ENCODE results near the gene FOSL2.

Gene FOSL2

DNA sequence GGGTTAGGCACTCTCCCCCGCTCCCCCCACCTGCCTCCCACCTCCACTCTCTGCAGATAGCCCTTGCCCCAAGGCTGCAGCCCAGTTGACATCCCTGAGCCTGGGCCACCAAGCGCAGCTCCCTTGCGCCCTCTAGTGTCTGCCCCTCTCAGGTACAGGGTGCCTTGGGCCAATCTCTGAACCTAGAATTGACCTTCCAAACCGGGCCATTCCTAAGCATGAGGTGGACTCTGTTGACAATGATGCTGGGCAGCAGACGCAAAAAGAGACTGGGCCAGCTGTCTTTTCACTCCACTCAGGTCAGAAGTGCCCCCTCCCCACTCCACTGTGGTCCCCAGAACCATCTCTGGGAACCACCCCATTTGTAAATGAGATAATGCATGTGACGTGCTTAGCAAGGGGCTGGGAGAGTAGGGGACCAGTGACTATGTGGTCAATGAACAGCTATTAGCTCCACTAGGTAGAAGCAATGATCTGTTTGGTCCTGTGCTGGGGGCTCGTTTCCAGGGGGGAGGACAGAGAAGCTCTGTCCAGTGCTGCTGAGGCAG, 60.0 kb downstream of the FOSL2 start:
- TF ChIP-seq, protein P1, sequence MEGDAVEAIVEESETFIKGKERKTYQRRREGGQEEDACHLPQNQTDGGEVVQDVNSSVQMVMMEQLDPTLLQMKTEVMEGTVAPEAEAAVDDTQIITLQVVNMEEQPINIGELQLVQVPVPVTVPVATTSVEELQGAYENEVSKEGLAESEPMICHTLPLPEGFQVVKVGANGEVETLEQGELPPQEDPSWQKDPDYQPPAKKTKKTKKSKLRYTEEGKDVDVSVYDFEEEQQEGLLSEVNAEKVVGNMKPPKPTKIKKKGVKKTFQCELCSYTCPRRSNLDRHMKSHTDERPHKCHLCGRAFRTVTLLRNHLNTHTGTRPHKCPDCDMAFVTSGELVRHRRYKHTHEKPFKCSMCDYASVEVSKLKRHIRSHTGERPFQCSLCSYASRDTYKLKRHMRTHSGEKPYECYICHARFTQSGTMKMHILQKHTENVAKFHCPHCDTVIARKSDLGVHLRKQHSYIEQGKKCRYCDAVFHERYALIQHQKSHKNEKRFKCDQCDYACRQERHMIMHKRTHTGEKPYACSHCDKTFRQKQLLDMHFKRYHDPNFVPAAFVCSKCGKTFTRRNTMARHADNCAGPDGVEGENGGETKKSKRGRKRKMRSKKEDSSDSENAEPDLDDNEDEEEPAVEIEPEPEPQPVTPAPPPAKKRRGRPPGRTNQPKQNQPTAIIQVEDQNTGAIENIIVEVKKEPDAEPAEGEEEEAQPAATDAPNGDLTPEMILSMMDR (IDR thresholded peaks at IDR 0.05; ENCODE audit: extremely low read depth, insufficient read depth, missing control alignments) = peak; percentile 95
- DNase-seq (ENCODE audit: low spot score) = peak; percentile 67
- in situ Hi-C loops (cut with MboI; ENCODE audit: low pct_unique_long_range_greater_than_20kb, low sequenced_read_pairs, unreplicated experiment) = no loop called here

DNA sequence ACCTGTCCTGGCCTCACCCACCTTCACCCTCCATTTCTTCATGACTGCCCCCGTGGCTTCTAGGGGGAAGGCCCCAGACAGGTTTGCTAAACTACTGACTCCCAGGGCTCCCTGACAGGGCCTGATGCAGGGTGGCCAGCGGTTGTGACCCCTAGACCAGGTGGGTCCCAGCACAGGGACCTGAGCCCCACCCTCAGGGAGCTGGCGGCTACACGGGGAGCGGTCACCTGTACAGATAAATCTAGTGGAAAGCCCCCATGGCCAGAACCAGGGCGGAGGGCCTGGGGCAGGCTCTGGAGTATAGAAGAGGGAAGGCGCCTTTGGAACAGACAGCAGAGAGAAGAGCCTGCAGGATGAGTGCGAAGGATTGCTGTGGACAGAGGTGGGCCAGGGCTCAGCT, 60.7 kb downstream of the FOSL2 start:
- in situ Hi-C loops (cut with MboI; ENCODE audit: low pct_unique_long_range_greater_than_20kb, low sequenced_read_pairs, unreplicated experiment) = no loop called here
- TF ChIP-seq, protein P1 (IDR thresholded peaks at IDR 0.05; ENCODE audit: extremely low read depth, insufficient read depth, missing control alignments) = no peak
- no peak for DNase-seq (ENCODE audit: low spot score)

DNA sequence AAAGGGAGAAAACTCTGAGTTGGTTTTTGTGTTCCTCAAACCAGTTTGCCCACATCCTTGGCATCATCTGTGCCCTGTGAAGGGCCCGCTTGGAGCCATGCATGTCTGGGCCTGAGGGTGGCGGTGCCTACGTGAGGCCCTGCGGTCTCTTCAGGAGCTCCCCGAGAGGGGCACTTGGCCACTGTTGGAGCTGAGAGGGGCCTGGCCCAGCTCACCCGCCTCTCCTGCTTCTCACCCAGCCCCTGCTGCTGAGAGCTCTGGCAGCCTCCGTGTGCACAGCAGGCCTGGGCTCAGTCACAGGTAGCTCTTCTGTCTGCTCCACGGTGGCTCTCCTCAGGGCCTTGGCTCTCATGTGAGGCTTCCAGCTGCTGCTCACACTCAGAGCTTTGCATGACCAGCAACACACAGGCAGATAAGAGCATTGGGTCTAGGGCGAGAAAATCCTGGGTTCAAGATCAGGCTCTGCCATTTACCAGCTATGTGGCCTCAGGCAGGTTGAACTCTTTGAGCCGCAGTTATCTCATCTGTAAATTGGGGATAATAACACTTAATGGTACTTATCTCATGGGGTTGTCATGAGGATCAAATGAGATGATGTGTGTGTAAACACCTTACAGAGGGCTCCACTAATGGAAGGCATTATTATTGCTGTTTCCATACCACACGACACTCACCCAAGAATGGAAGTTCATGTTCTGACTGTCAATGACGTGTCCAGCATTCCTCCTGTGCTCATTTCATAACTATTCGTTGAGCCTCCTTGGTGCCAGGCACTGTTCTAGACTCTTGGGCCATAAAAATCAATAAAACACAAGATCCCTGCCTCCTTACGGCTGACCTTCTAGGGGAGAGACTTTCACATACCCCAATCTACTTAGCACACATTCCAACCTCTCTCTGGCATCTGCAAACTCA, 61.6 kb downstream of the FOSL2 start:
- no peak for DNase-seq (ENCODE audit: low spot score)
- TF ChIP-seq, protein P1 (IDR thresholded peaks at IDR 0.05; ENCODE audit: extremely low read depth, insufficient read depth, missing control alignments) = no peak
- in situ Hi-C loops (cut with MboI; ENCODE audit: low pct_unique_long_range_greater_than_20kb, low sequenced_read_pairs, unreplicated experiment) = no loop called here

DNA sequence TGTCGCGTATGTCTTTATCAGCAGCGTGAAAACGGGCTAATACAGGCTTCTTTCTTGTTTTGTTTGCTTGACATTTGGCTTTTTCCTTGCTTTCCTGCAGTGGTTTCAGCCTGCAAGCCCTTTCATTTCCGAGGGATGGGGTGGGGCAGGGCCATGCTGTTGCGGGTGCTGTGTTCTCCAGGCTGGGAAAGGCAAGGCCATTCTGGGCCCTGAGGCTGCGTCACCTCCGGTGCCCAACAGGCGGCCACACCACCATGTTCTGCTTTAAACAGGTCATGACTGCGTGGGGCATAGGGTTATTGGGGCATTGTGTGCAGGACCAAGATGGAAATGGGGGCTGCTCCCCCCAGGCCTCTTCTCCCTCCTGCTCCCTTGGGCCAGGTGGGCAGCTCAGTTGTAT, 64.6 kb downstream of the FOSL2 start:
- TF ChIP-seq, protein P1 (IDR thresholded peaks at IDR 0.05; ENCODE audit: extremely low read depth, insufficient read depth, missing control alignments) = no peak
- no peak for DNase-seq (ENCODE audit: low spot score)
- in situ Hi-C loops (cut with MboI; ENCODE audit: low pct_unique_long_range_greater_than_20kb, low sequenced_read_pairs, unreplicated experiment) = no loop called here

DNA sequence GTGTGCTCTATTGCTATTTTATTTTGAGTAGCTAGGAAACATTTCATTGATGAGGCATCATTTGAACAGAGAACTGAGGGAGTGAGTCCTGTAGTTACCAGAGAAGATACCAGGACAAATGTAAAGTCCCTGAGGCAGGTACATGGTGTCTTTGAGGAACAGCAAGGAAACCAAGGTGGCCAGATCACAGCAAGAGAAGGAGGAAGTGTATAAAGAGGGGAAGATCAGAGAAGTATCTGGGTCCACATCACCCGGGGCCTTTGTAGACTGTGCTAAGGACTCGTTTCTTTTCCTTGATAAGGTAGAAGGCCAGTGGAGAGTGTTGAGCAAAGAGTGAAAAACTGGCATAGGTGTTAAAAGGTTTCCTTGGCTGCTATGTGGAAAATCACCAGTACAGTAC, 68.4 kb downstream of the FOSL2 start:
- TF ChIP-seq, protein P1 (IDR thresholded peaks at IDR 0.05; ENCODE audit: extremely low read depth, insufficient read depth, missing control alignments) = no peak
- no peak for DNase-seq (ENCODE audit: low spot score)
- in situ Hi-C loops (cut with MboI; ENCODE audit: low pct_unique_long_range_greater_than_20kb, low sequenced_read_pairs, unreplicated experiment) = no loop called here

DNA sequence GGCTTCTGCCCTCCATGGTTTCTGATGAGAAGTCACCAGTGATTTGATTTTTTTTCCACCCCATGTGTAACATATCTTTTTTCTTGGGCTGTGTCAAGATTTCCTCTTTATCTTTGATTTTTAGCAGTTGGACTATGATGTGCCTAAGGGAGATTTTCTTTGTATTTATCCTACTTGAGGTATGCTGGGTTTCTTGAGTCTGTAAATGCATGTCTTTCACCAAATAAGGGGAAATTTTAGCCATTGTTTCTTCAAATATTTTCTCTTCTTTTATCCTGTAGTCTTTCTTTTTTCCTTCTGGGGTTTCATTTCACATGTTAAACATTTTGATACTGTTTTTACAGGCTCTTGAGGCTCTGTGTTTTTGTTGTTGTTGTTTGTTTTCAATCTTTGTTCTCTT, 69.5 kb downstream of the FOSL2 start:
- in situ Hi-C loops (cut with MboI; ENCODE audit: low pct_unique_long_range_greater_than_20kb, low sequenced_read_pairs, unreplicated experiment) = no loop called here
- no peak for DNase-seq (ENCODE audit: low spot score)
- TF ChIP-seq, protein P1 (IDR thresholded peaks at IDR 0.05; ENCODE audit: extremely low read depth, insufficient read depth, missing control alignments) = no peak

Data from GM13977 (cell line).